ENCODE data around the gene ADCY10.
A peak's percentile ranks its signal among the peaks of the same experiment; 100 is the strongest.

The ADCY10 gene

GRCh38 chr1:167802235-167802634 lies 111.7 kb downstream of the ADCY10 start:
- H3K4me3 ChIP-seq (ENCODE audit: control insufficient read depth, low read depth, low read length): no peak overlapping the region
- DNase-seq (ENCODE audit: low read depth): no peak
- no peak for TF ChIP-seq CTCF (conservative IDR thresholded peaks at IDR 0.05; ENCODE audit: control insufficient read depth, insufficient read depth, low read depth, low read length)

GRCh38 chr1:167800251-167800650 lies 113.7 kb downstream of the ADCY10 start:
- H3K4me3 ChIP-seq (ENCODE audit: control insufficient read depth, low read depth, low read length): no peak overlapping the region
- TF ChIP-seq CTCF (conservative IDR thresholded peaks at IDR 0.05; ENCODE audit: control insufficient read depth, insufficient read depth, low read depth, low read length): no peak
- DNase-seq (ENCODE audit: low read depth): peak; percentile 28

- H3K4me3 ChIP-seq (ENCODE audit: control insufficient read depth, low read depth, low read length): no peak overlapping the region
- DNase-seq (ENCODE audit: low read depth): no peak
- no peak for TF ChIP-seq CTCF (conservative IDR thresholded peaks at IDR 0.05; ENCODE audit: control insufficient read depth, insufficient read depth, low read depth, low read length)
Observed at GRCh38 chr1:167799747-167800146, 114.2 kb downstream of the ADCY10 start.

GRCh38 chr1:167798952-167799351 lies 115.0 kb downstream of the ADCY10 start:
- no peak overlapping the region for H3K4me3 ChIP-seq (ENCODE audit: control insufficient read depth, low read depth, low read length)
- TF ChIP-seq CTCF (conservative IDR thresholded peaks at IDR 0.05; ENCODE audit: control insufficient read depth, insufficient read depth, low read depth, low read length): no peak
- DNase-seq (ENCODE audit: low read depth): no peak

- TF ChIP-seq CTCF (conservative IDR thresholded peaks at IDR 0.05; ENCODE audit: control insufficient read depth, insufficient read depth, low read depth, low read length): peak; percentile 12
- H3K4me3 ChIP-seq (ENCODE audit: control insufficient read depth, low read depth, low read length): no peak overlapping the region
- DNase-seq (ENCODE audit: low read depth): peak; percentile 100
Observed at GRCh38 chr1:167797015-167797414, 116.9 kb downstream of the ADCY10 start.

GRCh38 chr1:167795810-167796740 lies 117.9 kb downstream of the ADCY10 start:
- no peak for TF ChIP-seq CTCF (conservative IDR thresholded peaks at IDR 0.05; ENCODE audit: control insufficient read depth, insufficient read depth, low read depth, low read length)
- peak; percentile 59 for DNase-seq (ENCODE audit: low read depth)
- H3K4me3 ChIP-seq (ENCODE audit: control insufficient read depth, low read depth, low read length): no peak overlapping the region

All from fibroblast of mammary gland (primary cell).